HFFc6 (cell line): Measurements from ENCODE around the gene SMIM23. TPM values are rescaled to one million over a fixed set of nuclear protein-coding genes. Genes with fewer than 3 reads are reported as not detected.

Experiments used
- DNase-seq: peaks from one replicate; pipeline ENCODE4 v3.0.0-alpha.2; 2018
- H3K27ac Mint-ChIP-seq: 2 replicates; pipeline ENCODE4 v1.8.0; 2020; ENCODE audit warnings: mild to moderate bottlenecking, mixed read lengths
- H3K27me3 Mint-ChIP-seq: 2 replicates; pipeline ENCODE4 v1.8.0; 2021; ENCODE audit warnings: mild to moderate bottlenecking, moderate library complexity, mixed read lengths; ENCODE audit not compliant: insufficient read depth
- H3K36me3 Mint-ChIP-seq: 2 replicates; pipeline ENCODE4 v1.8.0; 2021; ENCODE audit warnings: low read depth, mixed read lengths
- H3K4me1 Mint-ChIP-seq: 2 replicates; pipeline ENCODE4 v1.8.0; 2020; ENCODE audit warnings: low read depth, mixed read lengths
- H3K4me3 Mint-ChIP-seq: 2 replicates; pipeline ENCODE4 v1.8.0; 2020; ENCODE audit warnings: mild to moderate bottlenecking, moderate library complexity, mixed read lengths
- H3K9me3 Mint-ChIP-seq: 2 replicates; pipeline ENCODE4 v1.8.0; 2020; ENCODE audit warnings: mild to moderate bottlenecking, mixed read lengths
- CTCF ChIP-seq: fragments of 200-600 bp; sonication (generic); IDR thresholded peaks from 2 replicates; pipeline ENCODE4 v1.5.0; 2021; ENCODE audit warnings: antibody characterized with exemption, mild to moderate bottlenecking
- total RNA-seq, 6 experiments: library from RNA; stranded (reverse); fragmentation: NEBNext Ultra II Directional; extraction: Animal tissue kit (Norgen Biotek cat#: 25700); gene quantifications; 2 replicates in 1 of 6; 3 replicates in 5 of 6; pipeline ENCODE4 v1.2.3, GENCODE V29; 2021

SMIM23 gene
- total RNA-seq, 6 experiments from 2014 or later = not detected

GRCh38 chr5:171806976-171807747 is 21.5 kb downstream of the SMIM23 start:
- Mint-ChIP-seq H3K4me1 (peaks cover 22% of the 10 kb centered on the region), H3K27me3 (peaks cover 45% of the 10 kb centered on the region), H3K36me3 (no peaks in the 10 kb centered on the region), H3K9me3 (no peaks in the 10 kb centered on the region; the same call in 1 of the 2 replicates), H3K4me3 (no peak overlapping the region), H3K27ac (no peak overlapping the region)
- DNase-seq = peak; percentile 4
- TF ChIP-seq CTCF = no peak

GRCh38 chr5:171808453-171808852 is 22.8 kb downstream of the SMIM23 start:
- peaks cover 22% of the 10 kb centered on the region for H3K4me1 Mint-ChIP-seq
- H3K9me3 Mint-ChIP-seq = peaks cover 6% of the 10 kb centered on the region; the same call in 1 of the 2 replicates
- peaks cover 50% of the 10 kb centered on the region for H3K27me3 Mint-ChIP-seq
- DNase-seq = no peak
- H3K36me3 Mint-ChIP-seq = no peaks in the 10 kb centered on the region
- no peak overlapping the region for H3K27ac Mint-ChIP-seq
- TF ChIP-seq CTCF = no peak
- no peak overlapping the region for H3K4me3 Mint-ChIP-seq

- H3K27me3 Mint-ChIP-seq = peaks cover 50% of the 10 kb centered on the region
These were observed 23.3 kb downstream of the SMIM23 start for GRCh38 chr5:171808951-171809350.

GRCh38 chr5:171810227-171810626 is 24.6 kb downstream of the SMIM23 start:
- H3K4me1 Mint-ChIP-seq = peaks cover 22% of the 10 kb centered on the region
- no peaks in the 10 kb centered on the region for H3K36me3 Mint-ChIP-seq

More at GRCh38 chr5:171808951-171809350, 23.3 kb downstream of the SMIM23 start:
- H3K4me3 Mint-ChIP-seq = no peak overlapping the region
- peak; percentile 72 for DNase-seq
- no peak overlapping the region for H3K27ac Mint-ChIP-seq
- peaks cover 22% of the 10 kb centered on the region for H3K4me1 Mint-ChIP-seq
- H3K36me3 Mint-ChIP-seq = no peaks in the 10 kb centered on the region
- peaks cover 6% of the 10 kb centered on the region; the same call in 1 of the 2 replicates for H3K9me3 Mint-ChIP-seq
- no peak for TF ChIP-seq CTCF

GRCh38 chr5:171813270-171813669 is 27.7 kb downstream of the SMIM23 start:
- Mint-ChIP-seq H3K27ac (no peak overlapping the region), H3K27me3 (peaks cover 40% of the 10 kb centered on the region), H3K36me3 (no peaks in the 10 kb centered on the region), H3K9me3 (peaks cover 6% of the 10 kb centered on the region; the same call in 1 of the 2 replicates), H3K4me1 (peaks cover 10% of the 10 kb centered on the region), H3K4me3 (no peak overlapping the region)
- no peak for TF ChIP-seq CTCF
- DNase-seq = no peak

More at GRCh38 chr5:171810227-171810626, 24.6 kb downstream of the SMIM23 start:
- Mint-ChIP-seq H3K4me3 (no peak overlapping the region), H3K27ac (no peak overlapping the region), H3K27me3 (peaks cover 46% of the 10 kb centered on the region), H3K9me3 (peaks cover 6% of the 10 kb centered on the region; the same call in 1 of the 2 replicates)
- DNase-seq = no peak
- no peak for TF ChIP-seq CTCF
